Heart left ventricle (tissue), 16 donors: ENCODE data around the gene NINL. TPM values are rescaled to one million over a fixed set of nuclear protein-coding genes. Genes with fewer than 3 reads are reported as not detected.

ENCODE experiments used
- ATAC-seq, 4 donors: fragments of 200-7000 bp; cut with Tn5 transposase; one replicate each; pipeline ENCODE4 v1.9.1; 2020 to 2022; ENCODE audit warnings: moderate library complexity in 4 of 4, mild to moderate bottlenecking in 3 of 4, moderate number of reproducible peaks in 1 of 4
- DNase-seq, 5 donors: peaks; one replicate each; pipeline ENCODE4 v3.0.0-alpha.2; 2020
- H3K27ac ChIP-seq, 12 donors: fragments of 200-600 bp; sonication (generic) in 4 of 12; one replicate each; pipeline versions ENCODE4 v1.5.0 to v1.8.0; 2016 to 2022; ENCODE audit warnings: mild to moderate bottlenecking in 2 of 12
- H3K27me3 ChIP-seq, 9 donors: fragments of 200-600 bp; sonication (generic) in 2 of 9; one replicate each; pipeline versions ENCODE4 v1.5.1 to v1.8.0; 2016 to 2022; ENCODE audit warnings: mild to moderate bottlenecking in 3 of 9
- H3K36me3 ChIP-seq, 9 donors: fragments of 200-600 bp; sonication (generic) in 2 of 9; one replicate each; pipeline versions ENCODE4 v1.5.0 to v1.8.0; 2018 to 2022; ENCODE audit warnings: mild to moderate bottlenecking in 2 of 9
- H3K4me1 ChIP-seq, 12 donors: fragments of 200-600 bp; sonication (generic) in 4 of 12; one replicate each; pipeline versions ENCODE4 v1.5.0 to v1.8.0; 2016 to 2022; ENCODE audit warnings: mild to moderate bottlenecking in 3 of 12
- H3K4me3 ChIP-seq, 12 donors: fragments of 200-600 bp; sonication (generic) in 4 of 12; one replicate each; pipeline versions ENCODE4 v1.5.0 to v1.8.0; 2017 to 2022; ENCODE audit warnings: mild to moderate bottlenecking in 9 of 12, moderate library complexity in 4 of 12
- H3K9me3 ChIP-seq, 12 donors: fragments of 200-600 bp; sonication (generic) in 4 of 12; one replicate each; pipeline versions ENCODE4 v1.5.0 to v1.8.0; 2016 to 2022; ENCODE audit warnings: mild to moderate bottlenecking in 1 of 12
- POLR2A ChIP-seq, 2 donors: fragments of 450-650 bp; IDR thresholded peaks; one replicate each; pipeline ENCODE4 v1.6.1; 2017; ENCODE audit warnings: antibody characterized with exemption in 2 of 2, mild to moderate bottlenecking in 2 of 2, moderate library complexity in 2 of 2
- WGBS, 4 donors: extraction: QIAGEN DNeasy Blood & Tissue Kit in 2 of 4; methylation state at CpG; one replicate each; pipeline versions ENCODE4 v1.1.5 to v1.1.7; 2013 to 2018; 5-methylcytosine and 5-hydroxymethylcytosine counted together
- intact Hi-C, 10 donors: fragments of 100-400 bp; cut with DNase I; formaldehyde crosslinking; loops; one replicate each; pipeline versions ENCODE4 v1.11.1 to v1.14.2; 2022
- polyA plus RNA-seq, 2 donors: library from polyadenylated mRNA; stranded (reverse); fragments of 200-250 nt; gene quantifications; one replicate each; pipeline ENCODE4 v1.2.3, GENCODE V29; 2013
- total RNA-seq, 9 donors: library from RNA; depleted of rRNA in 2 of 9; stranded (reverse); fragments of >200 nt in 2 of 9; fragmentation: NEBNext Ultra II Directional in 3 of 9; extraction: Animal tissue kit (Norgen Biotek cat#: 25700) in 3 of 9; gene quantifications; one replicate each; pipeline versions ENCODE4 v1.1.0 to v1.2.4, GENCODE V29; 2016 to 2023
- TF ChIP-seq, protein P1 (sequence below), 12 donors: fragments of 200-600 bp; sonication (generic) in 4 of 12; IDR thresholded peaks; one replicate each; pipeline versions ENCODE4 v1.5.0 to v1.8.0; 2018 to 2022; ENCODE audit warnings: antibody characterized with exemption in 12 of 12, mild to moderate bottlenecking in 5 of 12
- donor health status: ischemic (EF 13 %, LVEDD 7.1; RV severe dilation, severe dysfunction).
- donor health status: healthy with polysubstance abuse.
- donor health status: DM: no; HTN: yes; CAD: no.
- donor health status: DM: no; HTN: no; CAD: no.
- donor health status: ischemic (EF 25% LVEDD 6.9; RV normal size, moderate dysfunction).
- donor health status: ischemic (EF 25% LVEDD 5.7; RV mildly dilated, moderate dysfunction).
- donor health status: healthy.
- donor health status: DM: yes; HTN: yes; CAD: no.
- donor health status: ischemic (EF 35%, LVEDD 5.7; RV mildly dilated, moderate dysfunction).
- donor health status: nonischemic (EF 11% LVEDD 7.7; RV severe dilation, severe dysfunction).
- donor health status: DM: yes; HTN: yes; CAD: no.
- donor health status: PGD.
- donor health status: ischemic (EF 29% LVEDD 5.4; RV normal size, mild dysfunction).
- donor health status: nonischemic (EF 23%, LVEDD 6.1; RV moderate dilation, normal function).

Gene NINL
- total and polyA plus RNA-seq, 11 donors = 0.78 to 7.1 (median 2.9) TPM

DNA sequence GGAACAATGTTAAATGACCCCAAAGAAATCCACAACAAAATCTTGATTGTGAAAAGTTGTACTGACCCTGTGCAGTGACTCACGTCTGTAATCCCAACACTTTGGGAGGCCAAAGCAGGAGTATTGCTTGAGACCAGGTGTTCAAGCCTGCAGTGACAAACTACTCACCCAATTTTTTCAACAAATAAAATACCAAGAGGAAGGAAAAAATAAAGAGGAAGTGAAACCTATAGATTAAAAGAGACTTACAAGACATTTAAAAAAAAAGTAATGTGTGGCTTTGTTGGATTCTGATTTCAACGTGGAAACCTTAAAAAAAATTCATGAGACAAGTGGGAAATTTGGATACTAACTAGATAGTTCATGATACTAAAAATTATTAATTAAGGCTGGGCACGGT, 146.0 kb downstream of the NINL start:
- DNase-seq (no peak), ATAC-seq (no peak)
- no peaks in the 10 kb centered on the region for H3K9me3 ChIP-seq
- intact Hi-C loops = no loop called here
- WGBS, 4 donors = 83 to 89% (median 86%) methylated on average over 3 of the region's 3 CpGs
- no peak overlapping the region for H3K27ac ChIP-seq
- H3K36me3 ChIP-seq = no peaks in the 10 kb centered on the region
- no peaks in the 10 kb centered on the region for H3K27me3 ChIP-seq
- no peak overlapping the region for H3K4me3 ChIP-seq
- no peak for TF ChIP-seq POLR2A (IDR thresholded peaks at IDR 0.05)
- TF ChIP-seq, protein P1, sequence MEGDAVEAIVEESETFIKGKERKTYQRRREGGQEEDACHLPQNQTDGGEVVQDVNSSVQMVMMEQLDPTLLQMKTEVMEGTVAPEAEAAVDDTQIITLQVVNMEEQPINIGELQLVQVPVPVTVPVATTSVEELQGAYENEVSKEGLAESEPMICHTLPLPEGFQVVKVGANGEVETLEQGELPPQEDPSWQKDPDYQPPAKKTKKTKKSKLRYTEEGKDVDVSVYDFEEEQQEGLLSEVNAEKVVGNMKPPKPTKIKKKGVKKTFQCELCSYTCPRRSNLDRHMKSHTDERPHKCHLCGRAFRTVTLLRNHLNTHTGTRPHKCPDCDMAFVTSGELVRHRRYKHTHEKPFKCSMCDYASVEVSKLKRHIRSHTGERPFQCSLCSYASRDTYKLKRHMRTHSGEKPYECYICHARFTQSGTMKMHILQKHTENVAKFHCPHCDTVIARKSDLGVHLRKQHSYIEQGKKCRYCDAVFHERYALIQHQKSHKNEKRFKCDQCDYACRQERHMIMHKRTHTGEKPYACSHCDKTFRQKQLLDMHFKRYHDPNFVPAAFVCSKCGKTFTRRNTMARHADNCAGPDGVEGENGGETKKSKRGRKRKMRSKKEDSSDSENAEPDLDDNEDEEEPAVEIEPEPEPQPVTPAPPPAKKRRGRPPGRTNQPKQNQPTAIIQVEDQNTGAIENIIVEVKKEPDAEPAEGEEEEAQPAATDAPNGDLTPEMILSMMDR (IDR thresholded peaks at IDR 0.05) = no peak
- H3K4me1 ChIP-seq = peaks cover 0 to 4% (median 0%) of the 10 kb centered on the region in 12 donors

DNA sequence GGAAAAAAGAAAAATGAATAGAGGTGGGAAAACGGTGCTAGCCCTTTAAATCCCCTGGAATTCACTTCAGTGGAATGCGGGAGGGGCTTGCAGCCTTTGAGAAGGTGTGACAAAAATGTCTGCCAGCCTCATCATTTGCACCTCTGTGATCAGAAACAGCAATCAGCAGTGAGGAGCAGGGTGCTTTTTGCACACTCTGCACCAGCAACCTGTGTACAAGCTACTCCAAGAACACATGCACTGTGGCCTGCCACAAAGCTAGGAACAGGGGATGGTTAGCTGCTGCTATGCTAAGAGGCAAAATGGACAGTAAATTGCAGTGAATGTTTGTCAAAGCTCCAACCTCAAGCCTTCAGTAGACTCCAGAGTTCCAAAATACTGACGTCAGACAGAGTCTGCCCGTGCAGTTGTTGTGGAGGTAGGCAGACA, 148.2 kb downstream of the NINL start:
- WGBS, 4 donors = 34 to 41% (median 39%) methylated on average over 4 of the region's 4 CpGs
- Histone ChIP-seq H3K9me3 (no peaks in the 10 kb centered on the region), H3K4me3 (no peak overlapping the region), H3K36me3 (no peaks in the 10 kb centered on the region), H3K4me1 (peaks cover 0 to 4% (median 0%) of the 10 kb centered on the region in 12 donors), H3K27me3 (no peaks in the 10 kb centered on the region), H3K27ac (no peak overlapping the region)
- intact Hi-C loops = no loop called here
- peak in 2 of 4 donors; percentile 27 to 57 for ATAC-seq
- TF ChIP-seq, protein P1 (IDR thresholded peaks at IDR 0.05) = no peak
- TF ChIP-seq POLR2A (IDR thresholded peaks at IDR 0.05) = no peak
- no peak for DNase-seq

DNA sequence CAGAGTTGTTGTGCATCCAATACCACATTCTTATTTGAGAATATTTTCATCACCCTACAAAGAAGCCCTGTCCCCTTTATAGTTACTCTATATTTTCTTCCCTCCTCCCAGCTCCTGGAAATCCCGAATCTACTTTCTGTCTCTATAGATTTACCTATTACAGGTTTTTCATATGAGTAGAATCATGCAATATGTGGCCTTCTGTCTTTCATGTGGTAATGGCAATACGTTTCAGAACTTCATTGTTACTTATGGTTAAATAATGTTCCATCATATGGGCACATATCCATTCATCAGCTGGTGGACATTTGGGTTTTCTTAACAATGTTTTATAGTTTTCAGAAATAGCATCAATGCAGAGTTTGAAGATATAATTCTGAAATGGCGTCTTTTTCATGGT, 160.8 kb downstream of the NINL start:
- Histone ChIP-seq H3K27ac (no peak overlapping the region), H3K27me3 (no peaks in the 10 kb centered on the region), H3K4me1 (no peaks in the 10 kb centered on the region), H3K4me3 (no peak overlapping the region), H3K9me3 (peaks cover 0 to under 1% (median 0%) of the 10 kb centered on the region in 12 donors), H3K36me3 (no peaks in the 10 kb centered on the region)
- 92 to 96% (median 95%) methylated on average over 3 of the region's 3 CpGs for WGBS, 4 donors
- intact Hi-C loops = no loop called here
- no peak for TF ChIP-seq POLR2A (IDR thresholded peaks at IDR 0.05)
- DNase-seq = no peak
- ATAC-seq = no peak

DNA sequence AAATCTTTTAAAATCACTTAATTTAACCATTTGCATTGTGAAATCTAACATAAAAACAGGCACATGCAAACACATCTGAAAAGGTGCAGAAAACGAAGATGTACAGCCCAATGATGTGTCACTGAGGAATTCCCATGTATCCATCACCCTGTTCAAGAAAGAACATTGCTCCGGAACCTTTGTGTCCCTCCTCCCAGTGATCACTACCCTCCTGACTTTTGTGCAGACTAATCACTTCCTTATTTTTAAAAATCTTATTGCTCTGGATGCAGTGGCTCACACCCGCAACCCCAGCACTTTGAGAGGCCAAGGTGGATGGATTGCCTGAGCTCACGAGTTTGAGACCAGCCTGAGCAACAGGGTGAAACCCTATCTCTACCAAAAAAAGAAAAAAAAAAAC, 163.3 kb downstream of the NINL start:
- Histone ChIP-seq H3K9me3 (no peaks in the 10 kb centered on the region), H3K36me3 (no peaks in the 10 kb centered on the region), H3K27me3 (no peaks in the 10 kb centered on the region), H3K27ac (no peak overlapping the region), H3K4me1 (no peaks in the 10 kb centered on the region), H3K4me3 (no peak overlapping the region)
- WGBS, 4 donors = 84 to 89% (median 86%) methylated on average over 4 of the region's 4 CpGs
- DNase-seq (no peak), ATAC-seq (no peak)
- no peak for TF ChIP-seq POLR2A (IDR thresholded peaks at IDR 0.05)
- TF ChIP-seq, protein P1 (IDR thresholded peaks at IDR 0.05) = no peak
- intact Hi-C loops = no loop called here

DNA sequence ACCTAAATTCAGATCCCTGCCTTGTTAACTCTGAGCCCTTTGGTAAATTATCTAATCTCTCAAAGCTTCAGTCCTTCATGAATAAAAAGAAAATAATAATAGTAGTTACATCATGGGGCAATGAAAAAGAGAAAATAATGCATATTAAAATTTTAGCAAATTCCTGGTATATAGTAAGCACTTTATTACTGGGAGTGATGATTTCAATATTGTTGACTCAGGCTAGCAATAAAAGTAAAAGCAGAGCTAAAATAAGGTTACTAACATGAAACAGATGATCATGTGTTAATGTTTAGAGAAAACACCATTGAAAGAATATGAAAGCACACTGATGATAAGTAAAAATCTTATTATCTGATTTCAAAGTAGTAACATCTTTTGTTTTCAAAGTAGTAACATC, 164.2 kb downstream of the NINL start:
- no peak for ATAC-seq
- no peak overlapping the region for H3K4me3 ChIP-seq
- TF ChIP-seq POLR2A (IDR thresholded peaks at IDR 0.05) = no peak
- TF ChIP-seq, protein P1 (IDR thresholded peaks at IDR 0.05) = no peak
- H3K27me3 ChIP-seq = no peaks in the 10 kb centered on the region
- no peaks in the 10 kb centered on the region for H3K36me3 ChIP-seq
- no peak overlapping the region for H3K27ac ChIP-seq
- no peaks in the 10 kb centered on the region for H3K4me1 ChIP-seq
- intact Hi-C loops = no loop called here
- H3K9me3 ChIP-seq = no peaks in the 10 kb centered on the region
- DNase-seq = no peak
